HepG2 (cell line): Measurements from ENCODE around the gene FITM1. TPM values are rescaled to one million over a fixed set of nuclear protein-coding genes. Genes with fewer than 3 reads are reported as not detected.

Experiments used
- ARHGAP35 ChIP-seq: sonication (generic); formaldehyde crosslinking; IDR thresholded peaks from 2 replicates; pipeline ENCODE4 v1.9.0; 2022; ENCODE audit warnings: mild to moderate bottlenecking, inconsistent platforms, moderate library complexity, missing genetic modification reagents, borderline replicate concordance
- ATF1 ChIP-seq: IDR thresholded peaks from 2 replicates; pipeline ENCODE4 v1.6.1; 2016; ENCODE audit warnings: mild to moderate bottlenecking, control low read depth
- HDAC2 ChIP-seq: sonication (generic); formaldehyde crosslinking; IDR thresholded peaks from 2 replicates; pipeline ENCODE4 v1.4.0; 2020; ENCODE audit warnings: missing genetic modification reagents
- HES4 ChIP-seq: sonication (generic); formaldehyde crosslinking; IDR thresholded peaks from 2 replicates; pipeline ENCODE4 v1.9.0; 2021; ENCODE audit warnings: mild to moderate bottlenecking, missing genetic modification reagents, borderline replicate concordance
- IRX3 ChIP-seq: sonication (generic); formaldehyde crosslinking; IDR thresholded peaks from 2 replicates; pipeline ENCODE4 v1.8.1; 2023; ENCODE audit warnings: mild to moderate bottlenecking, low read depth, missing genetic modification reagents, borderline replicate concordance
- MZF1 ChIP-seq: sonication (generic); formaldehyde crosslinking; IDR thresholded peaks from 2 replicates; pipeline ENCODE4 v1.8.1; 2023; ENCODE audit warnings: mild to moderate bottlenecking, missing genetic modification reagents, borderline replicate concordance
- NFE2 ChIP-seq: sonication (generic); formaldehyde crosslinking; IDR thresholded peaks from 2 replicates; pipeline ENCODE4 v1.4.0; 2020; ENCODE audit warnings: missing genetic modification reagents
- NR2F6 ChIP-seq, 2 experiments: IDR thresholded peaks; 2 replicates each; pipeline ENCODE4 v1.6.1; 2016; ENCODE audit warnings: antibody characterized with exemption in 1 of 2, mild to moderate bottlenecking in 1 of 2
- PLSCR1 ChIP-seq: sonication (generic); formaldehyde crosslinking; IDR thresholded peaks from 2 replicates; pipeline ENCODE4 v1.5.0; 2020; ENCODE audit warnings: missing genetic modification reagents, mild to moderate bottlenecking, borderline replicate concordance
- POLR2AphosphoS2 ChIP-seq: IDR thresholded peaks from 2 replicates; pipeline ENCODE4 v1.6.1; 2011; ENCODE audit warnings: low read depth, low read length, improper control_type of control experiment
- RELA ChIP-seq: sonication (generic); formaldehyde crosslinking; IDR thresholded peaks from 2 replicates; pipeline ENCODE4 v1.4.0; 2020; ENCODE audit warnings: missing genetic modification reagents
- REST ChIP-seq, 2 experiments: IDR thresholded peaks; 2 replicates each; pipeline ENCODE4 v1.6.1; 2011 to 2012; ENCODE audit warnings: low read length in 2 of 2, borderline replicate concordance in 1 of 2, low read depth in 1 of 2, mild to moderate bottlenecking in 1 of 2, moderate library complexity in 1 of 2
- SKI ChIP-seq: fragments of 450-650 bp; IDR thresholded peaks from one replicate; pipeline ENCODE4 v1.6.1; 2018; ENCODE audit warnings: mild to moderate bottlenecking; ENCODE audit not compliant: partially characterized antibody
- U2AF1 ChIP-seq: fragments of 200-400 bp; formaldehyde crosslinking; optimal IDR thresholded peaks from 2 replicates; pipeline ENCODE3; 2017; ENCODE audit warnings: mild to moderate bottlenecking, low read depth, low read length
- ZMYM3 ChIP-seq: sonication (generic); formaldehyde crosslinking; IDR thresholded peaks from 2 replicates; pipeline ENCODE4 v1.5.1; 2020; ENCODE audit warnings: mild to moderate bottlenecking, missing genetic modification reagents
- ZNF101 ChIP-seq: sonication (generic); formaldehyde crosslinking; IDR thresholded peaks from 2 replicates; pipeline ENCODE4 v1.4.0; 2020; ENCODE audit warnings: mild to moderate bottlenecking, low read depth, missing genetic modification reagents, borderline replicate concordance
- ZNF562 ChIP-seq: sonication (generic); formaldehyde crosslinking; IDR thresholded peaks from 2 replicates; pipeline ENCODE4 v1.8.0; 2022; ENCODE audit warnings: missing genetic modification reagents, borderline replicate concordance
- ZNF672 ChIP-seq: sonication (generic); formaldehyde crosslinking; IDR thresholded peaks from 2 replicates; pipeline ENCODE4 v1.8.1; 2022; ENCODE audit warnings: missing genetic modification reagents
- polyA plus RNA-seq, 8 experiments: library from polyadenylated mRNA; depleted of rRNA in 3 of 8; stranded (reverse) in 7 of 8; unstranded in 1 of 8; fragments of >200 nt; fragmentation: Illumina TruSeq in 4 of 8; extraction: Trizol in 4 of 8; gene quantifications; 2 replicates each; pipeline versions ENCODE4 v1.2.1 to v1.2.3, GENCODE V29; 2011 to 2016; ENCODE audit warnings: low read depth in 4 of 8, missing spikeins in 1 of 8, mixed read lengths in 1 of 8; ENCODE audit not compliant: insufficient read depth in 1 of 8
- total RNA-seq, 5 experiments: library from RNA; depleted of rRNA; stranded (reverse); fragments of >200 nt; fragmentation: Illumina TruSeq; extraction: Trizol; gene quantifications; 2 replicates each; pipeline ENCODE4 v1.2.3, GENCODE V29; 2016; ENCODE audit warnings: low read depth in 1 of 5
- TF ChIP-seq, protein P1 (sequence below): sonication (generic); formaldehyde crosslinking; IDR thresholded peaks from 2 replicates; pipeline ENCODE4 v1.4.0; 2020; ENCODE audit warnings: missing genetic modification reagents

FITM1 gene
- total and polyA plus RNA-seq, 2 of the 13 experiments (the other 11 are each of a cell fraction or from before 2014, with no cell fraction given) = 2.7 to 5.8 TPM

DNA sequence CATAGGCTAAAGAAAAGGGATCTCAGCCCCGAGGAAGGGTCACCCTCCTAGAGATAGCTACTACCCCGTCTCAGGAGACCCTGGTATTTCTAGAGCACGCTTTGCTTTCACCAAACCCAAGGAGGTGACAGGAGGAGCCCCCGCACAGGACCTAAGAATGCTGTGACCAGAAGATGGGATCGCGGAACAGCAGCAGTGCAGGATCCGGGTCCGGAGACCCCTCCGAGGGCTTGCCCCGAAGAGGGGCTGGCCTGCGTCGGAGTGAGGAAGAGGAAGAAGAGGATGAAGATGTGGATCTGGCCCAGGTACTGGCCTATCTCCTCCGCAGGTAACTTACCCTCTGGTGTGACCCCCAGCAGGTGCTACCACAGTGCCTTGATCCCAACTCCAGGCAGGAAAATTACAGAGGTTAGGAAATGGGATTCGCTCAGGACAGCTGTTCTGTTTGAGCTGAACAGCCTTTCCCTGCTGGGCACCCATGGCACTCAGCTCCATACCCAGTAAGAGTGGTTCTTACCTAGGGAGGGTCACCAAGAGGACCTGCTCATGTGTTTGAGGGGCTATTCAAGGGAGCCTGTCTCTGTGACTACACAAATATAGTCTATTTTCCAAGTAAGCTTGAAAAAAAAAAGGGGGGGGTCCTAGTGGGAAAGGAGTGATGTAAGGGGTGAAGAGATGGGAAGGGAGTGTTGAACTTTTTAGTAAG is 14.9 kb upstream of the FITM1 start (continued):
- no peak for TF ChIP-seq ZNF562 (CRISPR knock-in tag)
- TF ChIP-seq HES4 (CRISPR knock-in tag) = no peak
- TF ChIP-seq SKI = no peak
- TF ChIP-seq ZNF101 (CRISPR knock-in tag) = no peak
- TF ChIP-seq ZNF672 (CRISPR knock-in tag) = no peak
- no peak for TF ChIP-seq POLR2AphosphoS2
- no peak for TF ChIP-seq ATF1
- 0 out of 2 replicates have a peak, but pooled peaks have one; percentile 51 for TF ChIP-seq ARHGAP35 (CRISPR knock-in tag)
- no peak; the same call in 1 of the 2 replicates for TF ChIP-seq IRX3 (CRISPR knock-in tag)
- TF ChIP-seq U2AF1 = no peak
- TF ChIP-seq REST (IDR thresholded peaks at IDR 0.05; ENCODE audit: borderline replicate concordance in 1 of 2, low read depth in 1 of 2, low read length in 2 of 2) = no peak
- TF ChIP-seq NFE2 = no peak
- peak; percentile 98 for TF ChIP-seq MZF1
- no peak for TF ChIP-seq PLSCR1 (CRISPR knock-in tag)
- TF ChIP-seq HDAC2 (CRISPR knock-in tag) = no peak
- TF ChIP-seq NR2F6 (IDR thresholded peaks at IDR 0.05) = no peak
- TF ChIP-seq NR2F6 (CRISPR knock-in tag; IDR thresholded peaks at IDR 0.05) = no peak
- TF ChIP-seq, protein P1, sequence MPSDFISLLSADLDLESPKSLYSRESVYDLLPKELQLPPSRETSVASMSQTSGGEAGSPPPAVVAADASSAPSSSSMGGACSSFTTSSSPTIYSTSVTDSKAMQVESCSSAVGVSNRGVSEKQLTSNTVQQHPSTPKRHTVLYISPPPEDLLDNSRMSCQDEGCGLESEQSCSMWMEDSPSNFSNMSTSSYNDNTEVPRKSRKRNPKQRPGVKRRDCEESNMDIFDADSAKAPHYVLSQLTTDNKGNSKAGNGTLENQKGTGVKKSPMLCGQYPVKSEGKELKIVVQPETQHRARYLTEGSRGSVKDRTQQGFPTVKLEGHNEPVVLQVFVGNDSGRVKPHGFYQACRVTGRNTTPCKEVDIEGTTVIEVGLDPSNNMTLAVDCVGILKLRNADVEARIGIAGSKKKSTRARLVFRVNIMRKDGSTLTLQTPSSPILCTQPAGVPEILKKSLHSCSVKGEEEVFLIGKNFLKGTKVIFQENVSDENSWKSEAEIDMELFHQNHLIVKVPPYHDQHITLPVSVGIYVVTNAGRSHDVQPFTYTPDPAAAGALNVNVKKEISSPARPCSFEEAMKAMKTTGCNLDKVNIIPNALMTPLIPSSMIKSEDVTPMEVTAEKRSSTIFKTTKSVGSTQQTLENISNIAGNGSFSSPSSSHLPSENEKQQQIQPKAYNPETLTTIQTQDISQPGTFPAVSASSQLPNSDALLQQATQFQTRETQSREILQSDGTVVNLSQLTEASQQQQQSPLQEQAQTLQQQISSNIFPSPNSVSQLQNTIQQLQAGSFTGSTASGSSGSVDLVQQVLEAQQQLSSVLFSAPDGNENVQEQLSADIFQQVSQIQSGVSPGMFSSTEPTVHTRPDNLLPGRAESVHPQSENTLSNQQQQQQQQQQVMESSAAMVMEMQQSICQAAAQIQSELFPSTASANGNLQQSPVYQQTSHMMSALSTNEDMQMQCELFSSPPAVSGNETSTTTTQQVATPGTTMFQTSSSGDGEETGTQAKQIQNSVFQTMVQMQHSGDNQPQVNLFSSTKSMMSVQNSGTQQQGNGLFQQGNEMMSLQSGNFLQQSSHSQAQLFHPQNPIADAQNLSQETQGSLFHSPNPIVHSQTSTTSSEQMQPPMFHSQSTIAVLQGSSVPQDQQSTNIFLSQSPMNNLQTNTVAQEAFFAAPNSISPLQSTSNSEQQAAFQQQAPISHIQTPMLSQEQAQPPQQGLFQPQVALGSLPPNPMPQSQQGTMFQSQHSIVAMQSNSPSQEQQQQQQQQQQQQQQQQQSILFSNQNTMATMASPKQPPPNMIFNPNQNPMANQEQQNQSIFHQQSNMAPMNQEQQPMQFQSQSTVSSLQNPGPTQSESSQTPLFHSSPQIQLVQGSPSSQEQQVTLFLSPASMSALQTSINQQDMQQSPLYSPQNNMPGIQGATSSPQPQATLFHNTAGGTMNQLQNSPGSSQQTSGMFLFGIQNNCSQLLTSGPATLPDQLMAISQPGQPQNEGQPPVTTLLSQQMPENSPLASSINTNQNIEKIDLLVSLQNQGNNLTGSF (CRISPR knock-in tag) = peak; percentile 47; the same call in 1 of the 2 replicates
- TF ChIP-seq ZMYM3 (CRISPR knock-in tag) = peak; percentile 62
- TF ChIP-seq RELA = no peak
